HG03175 (cell line): ENCODE measurements around the gene GALNT12.

Experiments
- ATAC-seq: cut with Tn5 transposase; IDR thresholded peaks from one replicate; pipeline ENCODE4 v1.9.1; 2021; ENCODE audit warnings: mild to moderate bottlenecking, moderate library complexity; ENCODE audit not compliant: unreplicated experiment

GALNT12 gene

DNA sequence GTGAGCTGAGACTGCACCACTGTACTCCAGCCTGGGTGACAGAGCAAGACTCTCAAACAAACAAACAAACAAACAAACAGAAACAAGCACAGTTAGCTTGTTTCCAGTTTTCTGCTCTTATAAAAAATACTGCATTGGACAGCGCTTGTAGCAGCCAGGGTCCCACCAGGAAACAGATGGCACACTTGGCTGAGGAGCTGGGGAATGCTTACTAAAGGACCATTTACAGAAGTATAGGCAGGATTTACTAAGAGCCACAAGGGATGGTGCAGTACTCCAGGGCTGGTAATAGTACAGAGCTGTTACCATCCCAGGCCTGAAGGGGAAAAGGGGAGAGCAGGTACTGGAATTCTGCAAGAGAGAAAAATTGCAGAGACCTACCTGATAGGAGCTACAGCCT, 5.9 kb upstream of the GALNT12 start:
- no peak for ATAC-seq

DNA sequence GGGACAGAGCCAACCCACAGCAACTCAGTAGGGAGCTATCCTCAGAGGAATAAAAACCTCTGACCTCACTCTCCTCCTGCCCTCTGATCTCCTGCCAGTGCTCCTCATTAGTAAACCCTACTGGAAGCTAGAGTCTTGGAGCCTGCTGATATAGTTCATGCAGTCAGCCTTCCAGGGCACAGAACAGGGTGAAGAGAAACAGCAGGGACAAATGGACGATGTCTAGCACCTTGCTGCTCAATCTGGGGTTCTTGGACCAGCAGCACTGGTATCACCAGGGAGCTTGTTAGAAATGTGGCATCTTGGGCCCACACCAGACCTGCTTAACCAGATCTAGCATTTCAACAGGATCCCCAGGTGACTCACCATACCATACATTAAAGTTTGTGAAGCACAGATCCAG, 5.5 kb upstream of the GALNT12 start:
- no peak for ATAC-seq

DNA sequence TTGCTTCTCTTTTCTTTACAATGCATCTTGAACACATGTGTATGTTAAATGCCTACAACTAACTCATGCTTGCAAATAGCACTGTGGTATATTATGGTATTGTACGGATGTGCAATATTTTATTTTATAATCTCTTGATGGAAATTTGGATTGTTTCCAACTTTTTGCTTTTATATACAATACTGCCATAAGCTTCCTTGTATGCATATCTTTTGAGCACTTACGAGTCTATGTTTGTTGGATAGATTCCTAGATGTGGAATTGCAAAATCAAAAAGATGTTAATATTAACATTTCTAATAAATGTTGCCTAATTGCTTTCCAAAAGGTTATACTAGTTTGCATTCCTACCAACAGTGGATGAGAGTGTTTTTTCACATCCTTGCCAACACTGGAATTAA, 3.4 kb upstream of the GALNT12 start:
- ATAC-seq, result no peak

GRCh38 chr9:98805506-98806272, 1.8 kb upstream of the GALNT12 start:
- no peak for ATAC-seq

DNA sequence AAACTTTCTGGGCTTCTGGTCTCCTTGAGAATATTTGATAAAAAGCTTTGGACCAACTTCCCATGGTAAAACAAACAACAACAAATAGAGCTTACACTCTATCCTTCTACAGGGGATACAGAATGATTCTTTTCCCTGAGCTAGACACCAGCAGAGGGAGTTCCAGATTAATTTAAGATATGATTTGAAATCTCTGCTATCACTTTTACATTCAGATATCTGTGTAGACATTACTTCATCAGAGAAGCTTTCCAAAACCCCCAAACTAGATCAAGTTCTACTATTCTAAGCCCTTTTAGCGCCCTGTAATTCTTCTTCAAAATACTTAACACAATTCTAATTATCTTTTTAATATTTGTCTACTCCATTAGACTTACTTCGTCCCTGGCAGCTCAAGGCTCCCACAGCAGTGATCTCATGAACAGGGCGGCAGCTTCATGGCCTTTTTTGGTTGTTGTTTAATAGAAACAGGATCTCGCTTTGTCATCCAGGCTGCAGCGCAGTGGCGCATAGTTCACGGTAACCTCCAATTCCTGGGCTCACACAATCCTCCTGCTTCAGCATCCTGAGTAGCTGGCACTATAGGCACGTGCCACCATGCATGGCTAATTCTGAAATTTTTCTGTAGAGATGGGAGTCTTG, 955 bp upstream of the GALNT12 start:
- no peak for ATAC-seq

DNA sequence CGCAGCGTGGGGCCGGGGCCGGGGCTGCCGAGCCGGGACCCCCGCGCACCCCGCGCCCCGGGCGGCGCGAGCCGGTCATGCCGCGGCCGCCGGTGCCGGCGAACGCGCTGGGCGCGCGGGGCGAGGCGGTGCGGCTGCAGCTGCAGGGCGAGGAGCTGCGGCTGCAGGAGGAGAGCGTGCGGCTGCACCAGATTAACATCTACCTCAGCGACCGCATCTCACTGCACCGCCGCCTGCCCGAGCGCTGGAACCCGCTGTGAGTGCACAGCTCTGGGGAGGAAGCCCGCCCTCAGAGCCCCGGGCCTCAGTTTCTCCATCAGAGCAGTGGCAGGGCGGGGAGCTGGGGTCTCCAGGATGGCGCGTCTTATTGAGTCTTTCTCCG, 335 bp downstream of the GALNT12 start:
- peak; percentile 29 for ATAC-seq

DNA sequence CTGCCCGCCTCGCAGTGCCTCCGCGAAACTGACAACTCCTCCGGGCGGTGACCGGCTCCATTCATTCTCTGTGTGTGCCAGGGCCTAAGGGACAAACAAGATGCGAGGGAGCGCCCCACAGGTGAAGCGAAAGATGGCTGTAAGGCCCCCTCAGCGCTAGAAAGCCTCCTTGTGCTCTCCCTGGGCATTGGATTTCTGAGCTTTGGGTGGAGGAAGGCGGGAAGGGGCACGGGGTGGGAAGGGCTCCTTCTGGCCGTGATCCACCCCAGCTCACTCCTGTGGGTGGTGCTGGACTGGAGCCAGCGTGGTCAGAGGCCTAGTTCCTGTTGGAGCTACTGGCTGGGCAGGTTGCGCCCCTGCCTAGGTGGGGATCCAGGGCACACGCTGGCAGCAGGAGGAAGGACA, 943 bp downstream of the GALNT12 start:
- no peak for ATAC-seq

DNA sequence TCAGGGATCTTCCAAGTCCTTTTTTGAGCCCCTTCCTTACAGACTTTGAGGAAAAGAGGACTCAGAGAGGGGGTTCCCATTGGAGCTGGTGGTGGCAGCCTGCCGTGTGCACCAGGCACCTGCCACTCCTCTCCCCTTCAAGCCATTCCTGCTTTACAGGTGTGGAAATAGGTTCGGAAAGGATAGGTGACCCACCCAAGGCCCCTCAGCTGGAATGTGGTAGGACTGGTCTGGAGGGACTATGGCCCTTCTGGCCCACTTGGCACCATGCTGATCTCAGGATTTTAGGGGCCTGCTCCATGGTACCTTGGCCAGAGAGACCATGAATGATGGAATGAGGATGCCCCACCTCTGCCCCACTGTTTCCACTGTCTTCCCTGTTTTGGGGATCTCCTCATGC, 1.4 kb downstream of the GALNT12 start:
- no peak for ATAC-seq

GRCh38 chr9:98809311-98810101, 2.0 kb downstream of the GALNT12 start:
- no peak for ATAC-seq

DNA sequence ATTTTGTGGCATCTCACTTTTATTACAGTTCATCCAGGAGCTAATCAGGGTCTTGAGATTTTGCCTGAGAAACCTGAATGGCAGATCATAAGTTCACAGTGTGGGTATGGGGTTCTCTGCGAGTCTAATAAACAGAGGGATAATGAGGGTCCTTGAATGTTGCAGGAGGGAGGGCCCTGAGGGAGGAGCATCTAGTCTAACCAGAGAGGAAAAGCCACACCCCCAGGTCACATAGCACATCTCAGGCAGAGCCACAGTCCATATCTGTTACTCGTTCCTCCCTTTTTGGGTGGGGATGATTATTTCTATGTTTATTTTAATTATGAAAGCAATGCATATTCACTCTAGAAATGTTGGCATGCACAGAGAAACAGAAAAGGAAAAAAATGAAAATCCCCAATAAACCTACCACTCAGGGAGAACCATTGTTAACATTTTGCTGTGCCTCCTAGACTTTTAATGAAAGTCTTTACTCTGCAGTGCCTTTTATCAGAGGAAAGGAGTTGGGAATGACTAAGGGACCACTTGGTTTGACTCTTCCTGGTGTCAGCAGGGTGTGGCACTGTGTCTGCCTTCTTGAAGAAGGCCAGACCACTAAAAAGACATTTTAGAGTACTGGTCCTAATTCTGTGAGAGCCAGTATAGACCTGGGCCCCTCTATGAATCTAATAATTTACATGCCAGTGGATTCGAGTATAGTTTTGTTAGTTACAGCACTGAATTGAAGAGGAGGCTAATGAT, 2.8 kb downstream of the GALNT12 start:
- no peak for ATAC-seq

GRCh38 chr9:98811051-98811650, 3.7 kb downstream of the GALNT12 start:
- ATAC-seq, result no peak

DNA sequence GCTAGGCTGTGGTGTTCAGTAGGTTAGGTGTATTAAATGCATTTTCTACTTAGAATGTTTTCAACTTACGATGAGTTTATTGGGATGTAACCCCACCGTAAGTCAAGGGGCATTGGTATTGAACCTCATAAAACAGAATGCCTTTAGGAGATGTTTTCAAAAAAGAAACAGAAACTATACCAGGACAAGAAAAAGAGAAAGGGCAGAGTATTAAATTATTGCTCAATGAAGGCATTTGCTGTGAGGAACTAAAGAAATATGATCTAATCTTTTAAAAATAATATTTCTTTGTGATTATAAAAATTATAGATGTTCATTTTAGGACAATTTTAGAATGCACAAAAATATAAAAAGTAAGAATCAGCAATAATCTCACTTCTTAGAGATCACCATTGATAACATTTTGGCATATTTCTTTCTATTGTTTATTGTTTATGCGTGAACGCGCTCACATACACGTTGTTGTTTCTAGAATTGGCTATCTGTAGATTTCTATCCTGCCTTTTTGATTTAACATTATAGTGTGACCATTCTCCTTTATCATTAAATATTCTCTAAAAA, 8.0 kb downstream of the GALNT12 start:
- no peak for ATAC-seq

DNA sequence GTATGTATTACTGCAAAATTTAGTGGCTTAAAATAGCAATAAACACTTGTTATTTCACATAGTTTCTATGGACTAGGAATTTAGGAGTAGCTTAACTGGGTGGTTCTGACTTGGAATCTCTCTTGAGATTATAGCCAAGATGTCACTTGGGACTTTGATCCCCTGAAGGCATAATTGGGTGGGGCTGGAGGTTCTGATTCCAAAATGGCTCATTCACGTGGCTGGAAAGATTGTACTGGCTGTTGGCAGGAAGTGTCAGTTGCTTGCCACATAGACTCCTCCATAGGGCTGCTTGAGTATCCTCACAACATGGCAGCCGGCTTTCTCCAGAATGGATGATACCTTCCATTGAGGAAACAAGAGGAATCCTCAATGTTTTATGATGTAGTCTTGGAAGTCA, 11.3 kb downstream of the GALNT12 start:
- no peak for ATAC-seq

GRCh38 chr9:98819231-98819630, 11.8 kb downstream of the GALNT12 start:
- ATAC-seq, result no peak

GRCh38 chr9:98821831-98822230, 14.4 kb downstream of the GALNT12 start:
- no peak for ATAC-seq

DNA sequence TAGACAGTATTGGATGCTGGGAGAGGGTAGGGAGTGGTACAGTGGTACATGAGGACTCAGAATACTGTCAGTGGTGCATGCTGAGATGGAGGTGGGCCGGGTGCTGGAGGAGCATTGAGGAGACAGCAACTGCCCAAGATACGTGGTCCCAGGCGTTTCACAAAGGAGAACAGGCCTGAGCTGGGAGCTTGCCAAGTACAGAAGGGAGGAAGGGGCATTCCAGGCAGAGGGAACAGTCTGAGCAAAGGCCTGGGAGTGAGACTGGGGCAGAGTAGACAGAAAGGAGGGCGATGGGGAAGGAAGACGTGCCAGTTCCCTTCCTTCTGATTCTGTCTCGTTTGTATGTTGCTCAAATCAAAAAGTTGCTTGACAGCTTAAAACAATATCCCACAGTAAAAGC, 15.2 kb downstream of the GALNT12 start:
- no peak for ATAC-seq

DNA sequence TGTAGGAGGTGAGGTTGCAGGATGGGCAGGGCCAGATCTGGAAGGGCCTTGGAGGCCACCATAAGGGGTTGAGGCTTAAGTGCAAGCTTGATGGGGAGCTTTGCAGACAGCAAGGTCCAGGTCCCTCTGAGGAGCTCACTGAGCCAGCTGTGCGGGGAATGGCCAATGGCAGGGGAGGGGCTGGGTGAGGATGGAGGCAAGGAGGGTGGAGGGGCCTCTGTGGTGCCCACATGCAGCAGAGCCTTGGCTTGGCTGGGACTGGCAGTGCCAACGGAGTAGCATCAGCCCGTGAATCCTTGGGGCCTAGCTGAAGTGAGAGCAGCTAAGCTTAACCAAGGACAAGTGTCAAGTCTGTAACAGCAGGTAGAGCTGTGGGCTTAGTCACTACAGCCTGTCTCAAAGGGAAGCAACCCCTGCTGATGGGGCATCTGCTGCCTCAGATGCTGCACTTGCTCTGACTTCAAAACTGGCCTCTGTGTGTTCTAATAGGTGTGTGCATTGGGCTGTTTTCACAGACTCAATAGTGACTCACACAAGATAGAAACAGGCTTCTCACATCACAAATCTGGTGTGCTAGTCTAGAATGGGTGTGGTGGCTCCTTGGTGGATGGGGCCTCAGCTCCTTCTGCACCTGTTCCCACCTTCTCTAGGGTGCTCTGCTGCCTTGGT, 16.3 kb downstream of the GALNT12 start:
- no peak for ATAC-seq

DNA sequence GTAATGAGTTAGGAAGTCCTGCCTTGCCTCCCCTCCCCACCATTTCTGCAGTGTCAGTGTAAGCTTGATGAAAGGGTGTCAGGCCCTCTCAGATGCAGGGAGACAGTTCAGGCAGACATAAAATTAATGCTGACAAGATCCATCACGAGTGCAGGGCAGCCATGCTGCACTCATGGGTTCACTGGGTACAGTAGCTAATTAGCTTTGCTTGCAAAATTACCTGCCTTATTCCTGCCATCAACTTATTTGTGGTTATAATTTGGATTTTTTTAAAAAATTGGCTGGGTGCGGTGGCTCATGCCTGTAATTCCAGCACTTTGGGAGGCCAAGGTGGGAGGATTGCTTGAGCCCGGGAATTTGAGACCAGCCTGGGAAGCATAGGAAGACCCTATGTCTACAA, 17.9 kb downstream of the GALNT12 start:
- ATAC-seq, result no peak

DNA sequence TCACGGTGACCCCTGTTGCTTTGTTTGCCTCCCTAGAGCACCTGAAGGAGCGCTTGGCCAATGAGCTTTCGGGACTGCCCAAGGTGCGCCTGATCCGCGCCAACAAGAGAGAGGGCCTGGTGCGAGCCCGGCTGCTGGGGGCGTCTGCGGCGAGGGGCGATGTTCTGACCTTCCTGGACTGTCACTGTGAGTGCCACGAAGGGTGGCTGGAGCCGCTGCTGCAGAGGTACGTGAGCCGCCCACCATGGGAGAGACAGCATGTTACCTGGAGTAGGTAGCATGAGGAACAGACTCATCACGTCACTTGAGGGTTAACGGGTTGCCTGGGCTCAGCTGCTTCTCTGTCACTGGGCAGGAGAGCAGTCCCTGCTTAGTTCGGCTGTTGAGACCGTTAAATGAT, 19.2 kb downstream of the GALNT12 start:
- ATAC-seq, result no peak

DNA sequence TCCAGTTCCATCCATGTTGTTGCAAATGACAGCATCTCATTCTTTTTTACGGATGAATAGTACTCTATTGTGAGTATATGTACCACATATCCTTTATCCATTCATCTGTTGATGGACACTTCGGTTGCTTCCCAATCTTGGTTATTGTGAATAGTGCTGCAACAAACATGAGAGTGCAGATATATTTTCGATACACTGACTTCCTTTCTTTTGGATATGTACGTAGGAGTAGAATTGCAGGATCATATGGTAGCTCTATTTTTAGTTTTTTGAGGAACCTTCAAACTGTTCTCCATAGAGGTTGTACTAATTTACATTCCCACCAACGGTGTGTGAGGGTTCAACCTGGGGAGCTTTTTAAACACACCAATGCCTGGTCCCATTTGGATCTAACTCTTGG, 22.3 kb downstream of the GALNT12 start:
- ATAC-seq, result no peak
